ENCODE results near the gene NTN1.

The NTN1 gene

DNA sequence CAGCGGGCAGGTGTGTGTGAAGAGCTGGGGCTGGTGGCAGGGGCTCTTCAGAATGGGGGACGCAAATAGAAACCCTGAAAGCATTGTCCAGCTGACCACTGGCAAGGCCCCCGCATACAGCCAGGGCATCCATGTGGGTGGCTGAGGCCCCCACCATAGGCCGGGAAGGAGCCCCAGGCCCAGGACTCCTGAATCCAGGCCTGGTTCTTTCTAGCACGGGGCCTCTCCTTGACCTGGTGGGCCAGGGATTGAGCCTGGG, 200.5 kb downstream of the NTN1 start:
- DNase-seq (ENCODE audit: low read depth) = no peak
- no peak overlapping the region for H3K4me3 ChIP-seq (ENCODE audit: low read depth, low read length)
- TF ChIP-seq, protein P1, sequence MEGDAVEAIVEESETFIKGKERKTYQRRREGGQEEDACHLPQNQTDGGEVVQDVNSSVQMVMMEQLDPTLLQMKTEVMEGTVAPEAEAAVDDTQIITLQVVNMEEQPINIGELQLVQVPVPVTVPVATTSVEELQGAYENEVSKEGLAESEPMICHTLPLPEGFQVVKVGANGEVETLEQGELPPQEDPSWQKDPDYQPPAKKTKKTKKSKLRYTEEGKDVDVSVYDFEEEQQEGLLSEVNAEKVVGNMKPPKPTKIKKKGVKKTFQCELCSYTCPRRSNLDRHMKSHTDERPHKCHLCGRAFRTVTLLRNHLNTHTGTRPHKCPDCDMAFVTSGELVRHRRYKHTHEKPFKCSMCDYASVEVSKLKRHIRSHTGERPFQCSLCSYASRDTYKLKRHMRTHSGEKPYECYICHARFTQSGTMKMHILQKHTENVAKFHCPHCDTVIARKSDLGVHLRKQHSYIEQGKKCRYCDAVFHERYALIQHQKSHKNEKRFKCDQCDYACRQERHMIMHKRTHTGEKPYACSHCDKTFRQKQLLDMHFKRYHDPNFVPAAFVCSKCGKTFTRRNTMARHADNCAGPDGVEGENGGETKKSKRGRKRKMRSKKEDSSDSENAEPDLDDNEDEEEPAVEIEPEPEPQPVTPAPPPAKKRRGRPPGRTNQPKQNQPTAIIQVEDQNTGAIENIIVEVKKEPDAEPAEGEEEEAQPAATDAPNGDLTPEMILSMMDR (conservative IDR thresholded peaks at IDR 0.05; ENCODE audit: low read depth, low read length) = no peak

DNA sequence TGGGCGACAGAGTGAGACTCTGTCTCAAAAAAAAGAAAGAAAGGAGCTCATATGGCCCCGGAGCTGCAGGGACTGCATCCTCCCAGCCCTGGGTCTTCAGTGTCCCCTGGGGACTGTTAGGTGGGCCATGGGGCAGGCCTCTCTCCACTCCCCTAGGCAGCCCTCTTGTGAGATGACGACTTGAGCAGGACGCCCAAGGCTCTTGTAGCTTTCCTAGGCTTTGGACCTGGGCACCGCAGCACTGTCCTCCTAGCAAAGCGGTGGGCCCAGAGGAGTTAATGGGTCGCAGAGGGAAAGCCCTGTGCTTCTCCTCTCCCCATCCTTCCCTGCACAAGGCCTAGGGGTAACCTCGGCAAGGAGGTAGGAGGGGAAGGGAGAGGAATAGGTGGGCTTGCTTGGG, 202.2 kb downstream of the NTN1 start:
- DNase-seq (ENCODE audit: low read depth) = no peak
- no peak overlapping the region for H3K4me3 ChIP-seq (ENCODE audit: low read depth, low read length)
- TF ChIP-seq, protein P1 (conservative IDR thresholded peaks at IDR 0.05; ENCODE audit: low read depth, low read length) = no peak

DNA sequence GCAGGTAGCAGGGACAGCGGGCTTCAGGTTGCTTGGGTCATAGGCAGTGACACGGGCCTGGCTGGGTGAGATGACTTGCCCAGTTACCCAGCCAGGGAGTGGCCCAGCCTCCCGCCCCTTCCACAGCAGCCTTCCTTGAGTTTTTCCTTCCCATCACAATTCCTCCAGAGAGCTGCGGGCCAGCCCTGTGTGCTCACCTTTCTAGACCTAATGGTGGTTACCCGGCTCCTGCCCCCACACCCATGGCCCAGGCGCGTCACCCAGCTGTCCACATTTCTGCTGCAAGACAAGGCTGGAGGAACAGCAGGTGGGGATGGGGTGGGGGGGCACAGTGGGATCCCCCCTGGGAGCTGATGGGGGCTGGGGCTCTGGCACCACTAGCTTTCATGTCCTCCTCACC, 203.2 kb downstream of the NTN1 start:
- no peak for DNase-seq (ENCODE audit: low read depth)
- TF ChIP-seq, protein P1 (conservative IDR thresholded peaks at IDR 0.05; ENCODE audit: low read depth, low read length) = no peak
- H3K4me3 ChIP-seq (ENCODE audit: low read depth, low read length) = no peak overlapping the region

DNA sequence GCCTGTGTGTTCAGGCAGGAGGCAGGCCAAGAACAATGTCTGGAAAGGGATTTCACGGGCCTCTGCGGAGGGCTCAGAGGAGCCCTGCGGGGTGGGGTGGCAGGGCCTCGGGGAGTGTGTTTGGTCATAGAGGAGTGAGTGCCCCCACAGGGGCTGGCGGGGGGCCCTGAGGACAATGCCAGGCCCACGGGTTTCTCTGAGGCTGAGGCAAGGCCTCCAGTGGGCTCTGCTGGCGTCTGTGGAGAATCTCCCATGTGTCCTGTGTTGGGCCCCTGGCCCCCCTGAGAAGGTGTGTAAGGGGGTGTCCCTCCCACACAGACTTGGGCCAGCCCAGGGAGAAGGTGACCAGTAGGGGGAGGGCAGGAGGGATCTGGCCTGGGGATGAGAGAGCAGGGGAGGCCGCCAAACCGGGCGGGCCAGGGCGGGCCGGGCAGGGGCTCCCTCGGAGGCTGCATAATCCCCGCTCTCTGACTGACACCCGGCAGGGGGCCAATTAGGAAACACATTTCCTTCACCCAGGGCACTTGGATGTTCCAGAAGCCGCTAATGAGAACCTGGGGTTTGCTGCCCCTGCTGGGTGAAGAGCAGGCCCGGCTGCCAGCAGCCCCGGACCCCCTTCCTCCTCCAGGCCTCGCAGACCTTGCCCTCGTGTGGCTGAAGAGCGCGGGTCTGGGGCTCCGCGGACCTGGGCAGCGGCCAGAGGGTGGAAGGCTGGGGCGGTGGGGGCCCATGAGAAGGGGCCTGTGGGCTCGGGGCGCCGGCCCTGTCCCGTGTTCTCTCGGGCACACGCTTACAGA, 204.2 kb downstream of the NTN1 start:
- TF ChIP-seq, protein P1 (conservative IDR thresholded peaks at IDR 0.05; ENCODE audit: low read depth, low read length) = peak; percentile 22
- no peak overlapping the region for H3K4me3 ChIP-seq (ENCODE audit: low read depth, low read length)
- DNase-seq (ENCODE audit: low read depth) = no peak

DNA sequence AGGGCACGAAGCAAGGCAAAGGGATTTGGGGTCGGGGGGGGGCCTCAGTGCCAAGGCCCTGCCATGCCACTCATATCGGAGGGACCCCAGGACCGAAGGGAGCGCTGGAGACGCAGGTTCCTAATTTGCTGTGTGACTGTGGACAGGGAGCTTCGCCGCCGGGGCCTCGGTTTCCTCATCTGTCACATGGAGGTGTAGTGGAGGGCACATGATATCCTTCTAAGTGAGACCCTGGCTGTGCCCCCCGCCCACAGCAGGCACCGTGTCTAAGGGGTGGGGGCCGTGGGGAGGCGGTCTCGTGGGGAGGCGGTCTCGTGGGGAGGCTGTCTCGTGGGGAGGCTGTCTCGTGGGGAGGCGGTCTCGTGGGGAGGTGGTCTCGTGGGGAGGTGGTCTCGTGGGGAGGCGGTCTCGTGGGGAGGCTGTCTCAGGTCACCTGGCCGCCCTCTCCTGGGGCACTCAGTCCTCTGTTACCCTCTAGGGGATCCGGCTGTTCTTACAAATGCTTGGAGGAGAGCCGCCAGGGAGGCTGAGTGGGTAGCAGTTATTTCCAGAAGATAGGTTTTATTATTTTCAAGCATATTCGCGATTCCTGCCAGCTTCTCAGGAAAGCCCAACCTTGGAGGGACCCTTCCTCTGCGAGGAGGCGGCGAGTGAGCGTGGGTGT, 205.0 kb downstream of the NTN1 start:
- H3K4me3 ChIP-seq (ENCODE audit: low read depth, low read length) = no peak overlapping the region
- TF ChIP-seq, protein P1 (conservative IDR thresholded peaks at IDR 0.05; ENCODE audit: low read depth, low read length) = no peak
- no peak for DNase-seq (ENCODE audit: low read depth)

DNA sequence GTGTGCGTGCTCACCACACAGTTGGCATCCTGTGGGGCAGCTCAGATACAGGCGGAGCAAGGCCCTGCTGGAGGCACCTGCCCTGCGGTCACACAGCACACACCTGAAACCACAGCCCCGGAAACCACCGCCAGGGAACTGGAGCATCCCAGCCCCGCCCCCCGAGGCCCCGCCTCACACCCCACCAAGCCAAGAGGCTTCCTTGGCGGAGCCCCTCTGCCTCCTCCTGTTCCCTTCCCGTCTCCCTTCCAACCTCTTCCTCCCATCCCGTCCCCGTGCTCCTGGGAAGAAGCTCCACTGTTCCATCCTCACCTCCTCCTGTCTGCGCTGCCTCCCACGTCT, 205.5 kb downstream of the NTN1 start:
- no peak for DNase-seq (ENCODE audit: low read depth)
- no peak overlapping the region for H3K4me3 ChIP-seq (ENCODE audit: low read depth, low read length)
- TF ChIP-seq, protein P1 (conservative IDR thresholded peaks at IDR 0.05; ENCODE audit: low read depth, low read length) = no peak

All from choroid plexus epithelial cell (primary cell).